K562 (cell line): ENCODE data around the gene DLX3. TPM values are rescaled to one million over a fixed set of nuclear protein-coding genes. Genes with fewer than 3 reads are reported as not detected.

Experiments used
- ATAC-seq: fragments of 200-7000 bp; cut with Tn5 transposase; 3 replicates; pipeline ENCODE4 v1.9.1; 2020; ENCODE audit warnings: moderate library complexity
- BruUV-seq: library from RNA; stranded (reverse); fragments of 400-500 nt; replicated peaks from 2 replicates; lab custom pipeline; 2021; lab: Mats Ljungman, UMichigan
- CTCF ChIA-PET: fragments of 300-600 bp; formaldehyde crosslinking; extraction: SDS; loops from one replicate; lab custom pipeline; 2021; ENCODE audit warnings: low intra/inter-chr PET ratio; lab: Yijun Ruan, JAX
- POLR2A ChIA-PET: fragments of 300-600, 350-650 bp; sonication (Branson Sonifier 250); formaldehyde crosslinking; extraction: SDS; loops from one replicate; lab custom pipeline; 2021; ENCODE audit warnings: antibody characterized with exemption, inconsistent platforms; lab: Yijun Ruan, JAX
- DNase-seq, 4 experiments: peaks; one replicate each; pipeline versions ENCODE4 v3.0.0 to v3.0.0-alpha.2; 2011 to 2018; ENCODE audit warnings: low spot score in 3 of 4, mixed read lengths in 3 of 4; ENCODE audit errors: extremely low read depth in 1 of 4
- FAIRE-seq: peaks from 2 replicates; lab custom pipeline; 2011; peaks lifted over from hg19 to GRCh38; lab: Jason Lieb, UNC
- H2AFZ ChIP-seq: 2 replicates; pipeline ENCODE4 v1.6.0; 2011; ENCODE audit warnings: low read depth, low read length, control low read depth, inconsistent platforms
- H3K27ac ChIP-seq: fragments of 200-600 bp; 3 replicates; pipeline ENCODE4 v1.8.0; 2011; ENCODE audit warnings: low read depth, mild to moderate bottlenecking, control low read depth, inconsistent platforms, low read length, moderate library complexity, mixed read lengths; ENCODE audit errors: extremely low read depth
- H3K27me3 ChIP-seq, 2 experiments: fragments of 300-600 bp in 1 of 2; 2 replicates in 1 of 2; 3 replicates in 1 of 2; pipeline versions ENCODE4 v1.6.0 to v1.8.0; 2011; ENCODE audit warnings: inconsistent platforms in 2 of 2, low read length in 2 of 2, mild to moderate bottlenecking in 1 of 2, mixed read lengths in 1 of 2, moderate library complexity in 1 of 2; ENCODE audit not compliant: control insufficient read depth in 2 of 2, insufficient read depth in 2 of 2
- H3K36me3 ChIP-seq: fragments of 300-600 bp; 3 replicates; pipeline ENCODE4 v1.8.0; 2011; ENCODE audit warnings: mild to moderate bottlenecking, low read length, inconsistent platforms; ENCODE audit not compliant: control insufficient read depth, insufficient read depth
- H3K4me1 ChIP-seq, 2 experiments: fragments of 200-600 bp in 1 of 2; replicated peaks in 1 of 2; 2 replicates in 1 of 2; 3 replicates in 1 of 2; pipeline versions ENCODE4 v1.5.1 to v1.8.0; 2011; ENCODE audit warnings: inconsistent platforms in 2 of 2, low read length in 2 of 2, mild to moderate bottlenecking in 1 of 2, mixed read lengths in 1 of 2, moderate library complexity in 1 of 2; ENCODE audit not compliant: control insufficient read depth in 2 of 2, insufficient read depth in 2 of 2
- H3K4me2 ChIP-seq: 2 replicates; pipeline ENCODE4 v1.6.1; 2011; ENCODE audit warnings: low read length, control low read depth, inconsistent platforms, mixed read lengths; ENCODE audit not compliant: insufficient read depth
- H3K4me3 ChIP-seq: fragments of 200-600 bp; sonication (generic), shearing (Covaris generic); 2 replicates; pipeline ENCODE4 v1.5.1; 2016; ENCODE audit warnings: control low read depth, inconsistent platforms
- H3K79me2 ChIP-seq: fragments of 200-600 bp; 3 replicates; pipeline ENCODE4 v1.8.0; 2011; ENCODE audit warnings: low read length, inconsistent platforms; ENCODE audit not compliant: control insufficient read depth, insufficient read depth
- H3K9ac ChIP-seq, 2 experiments: 2 replicates each; pipeline versions ENCODE4 v1.6.0 to v1.6.1; 2011; ENCODE audit warnings: low read depth in 2 of 2, low read length in 2 of 2, control low read depth in 1 of 2, inconsistent platforms in 1 of 2, mild to moderate bottlenecking in 1 of 2, mixed read lengths in 1 of 2; ENCODE audit not compliant: insufficient read depth in 1 of 2
- H3K9me1 ChIP-seq: one replicate; pipeline ENCODE4 v1.6.0; 2011; ENCODE audit warnings: inconsistent platforms, mild to moderate bottlenecking, low read length, moderate library complexity; ENCODE audit not compliant: control insufficient read depth, insufficient read depth
- H3K9me3 ChIP-seq: replicated peaks from 2 replicates; pipeline ENCODE4 v1.5.1; 2011; ENCODE audit warnings: low read depth, low read length, inconsistent platforms; ENCODE audit not compliant: control insufficient read depth, insufficient read depth
- H4K20me1 ChIP-seq: replicated peaks from 2 replicates; pipeline ENCODE4 v1.6.1; 2011; ENCODE audit warnings: low read length, inconsistent platforms, mixed read lengths; ENCODE audit not compliant: control insufficient read depth, insufficient read depth
- DMBX1 ChIP-seq: fragments of 250-450 bp; sonication (Bioruptor Pico); IDR thresholded peaks from 2 replicates; pipeline ENCODE4 v1.8.0; 2022; ENCODE audit warnings: inconsistent platforms, mild to moderate bottlenecking, moderate library complexity, borderline replicate concordance
- GABPA ChIP-seq: fragments of 200-800 bp; sonication (Bioruptor generic); conservative IDR thresholded peaks from 2 replicates; pipeline ENCODE4 v1.6.1; 2016; ENCODE audit warnings: low read depth, missing genetic modification characterization, missing compliant biosample characterization
- HNRNPL ChIP-seq: fragments of 200-400 bp; formaldehyde crosslinking; IDR thresholded peaks from 2 replicates; pipeline ENCODE4 v1.6.1; 2017; ENCODE audit warnings: low read depth, mild to moderate bottlenecking, low read length
- RCOR1 ChIP-seq, 2 experiments: IDR thresholded peaks; 2 replicates each; pipeline ENCODE4 v1.6.1; 2012; ENCODE audit warnings: low read depth in 2 of 2, low read length in 2 of 2, borderline replicate concordance in 1 of 2, improper control_type of control experiment in 1 of 2
- SIN3B ChIP-seq: fragments of 450-650 bp; IDR thresholded peaks from 2 replicates; pipeline ENCODE4 v1.6.1; 2017; ENCODE audit warnings: low read depth, mild to moderate bottlenecking, moderate library complexity
- TFAP4 ChIP-seq: sonication (generic); formaldehyde crosslinking; IDR thresholded peaks from 2 replicates; pipeline ENCODE4 v1.8.0; 2022; ENCODE audit warnings: missing genetic modification reagents, mild to moderate bottlenecking, moderate library complexity, borderline replicate concordance
- ZMIZ1 ChIP-seq, 2 experiments: fragments of 150-350 bp in 1 of 2; IDR thresholded peaks; 2 replicates each; pipeline ENCODE4 v1.6.1; 2012 to 2016; ENCODE audit warnings: low read depth in 2 of 2, low read length in 2 of 2, mild to moderate bottlenecking in 1 of 2, moderate library complexity in 1 of 2
- WGBS: fragments of 100-300 bp; shearing (Covaris generic); methylation state at CpG from one replicate; pipeline ENCODE4 v1.1.6; 2016; ENCODE audit warnings: low coverage, mixed read lengths; ENCODE audit not compliant: insufficient coverage; ENCODE audit errors: missing lambda C conversion rate; 5-methylcytosine and 5-hydroxymethylcytosine counted together
- in situ Hi-C: fragments of 300-500 bp; cut with MboI; formaldehyde crosslinking; loops from 4 replicates; pipeline ENCODE4 v1.15.0; 2018; ENCODE audit warnings: inconsistent platforms, mixed read lengths
- intact Hi-C: fragments of 100-400 bp; cut with micrococcal nuclease; formaldehyde crosslinking; loops from 2 replicates; pipeline ENCODE4 v1.14.2; 2022
- polyA plus RNA-seq, 8 experiments: library from polyadenylated mRNA; depleted of rRNA in 4 of 8; stranded (reverse) in 5 of 8; unstranded in 3 of 8; fragments of >200 nt; fragmentation: Nextera tagmentation in 2 of 8; fragmentation: Illumina TruSeq in 1 of 8; extraction: Ambion mirVana in 2 of 8; extraction: Trizol in 1 of 8; gene quantifications; 2 replicates each; pipeline versions ENCODE4 v1.2.1 to v1.2.3, GENCODE V29; 2011 to 2014; ENCODE audit warnings: inconsistent platforms in 1 of 8, missing spikeins in 1 of 8
- total RNA-seq, 7 experiments: library from RNA; depleted of rRNA in 6 of 7; stranded (reverse); fragments of >200 nt in 6 of 7; fragmentation: Illumina TruSeq in 2 of 7; extraction: Trizol in 2 of 7; gene quantifications; 2 replicates each; pipeline versions ENCODE4 v1.2.1 to v1.2.3, GENCODE V29; 2011 to 2021; ENCODE audit warnings: low replicate concordance in 1 of 7
- TF ChIP-seq, protein P1 (sequence below): fragments of 200-400 bp; formaldehyde crosslinking; IDR thresholded peaks from 2 replicates; pipeline ENCODE4 v1.6.1; 2017; ENCODE audit warnings: mild to moderate bottlenecking, low read depth, low read length, moderate library complexity
- TF ChIP-seq, protein P2 (sequence below), 2 experiments: fragments of 450-650 bp; IDR thresholded peaks; 2 replicates each; pipeline ENCODE4 v1.6.1; 2016

DLX3 gene
- total and polyA plus RNA-seq, 9 of the 15 experiments (the other 6 are each of a cell fraction or from before 2014, with no cell fraction given), result not detected

- BruUV-seq, result no TSS peak
- H3K9me1 ChIP-seq, result no peaks in the 10 kb centered on the region
- peaks cover 24 to 43% of the 10 kb centered on the region in 2 experiments; a peak in 4 of 5 replicates for H3K27me3 ChIP-seq
- H3K4me3 ChIP-seq, result no peak overlapping the region
- ATAC-seq (peak; percentile 99), FAIRE-seq (peak; percentile 98), DNase-seq (peak; percentile 86 to 92 (median 88))
- H3K27ac ChIP-seq, result no peak overlapping the region
- WGBS, result 19% methylated on average over 20 of the region's 20 CpGs
- no peaks in the 10 kb centered on the region for H3K9me3 ChIP-seq
- H3K4me2 ChIP-seq, result peak overlapping the region; percentile 47
- H4K20me1 ChIP-seq, result peaks cover 5% of the 10 kb centered on the region
- H3K4me1 ChIP-seq, result peaks cover 0 to 25% of the 10 kb centered on the region in 2 experiments; a peak in 2 of 5 replicates
- no peaks in the 10 kb centered on the region for H3K36me3 ChIP-seq
- no peaks in the 10 kb centered on the region for H3K79me2 ChIP-seq
- intact Hi-C loops (loop anchor here (1.0 to 5.0 kb wide), 5 partner anchors 45 to 428 kb away; no protein-coding TSS in a partner anchor), in situ Hi-C loops (loop anchor here (5.0 kb wide), 2 partner anchors 136 to 426 kb away; no protein-coding TSS in a partner anchor)
- POLR2A ChIA-PET, result no interaction called here
- H3K9ac ChIP-seq, result 0 out of 4 replicates have a peak overlapping the region, but pooled peaks of 1 of the 2 experiments have one; percentile 10
- CTCF ChIA-PET, result interaction anchor here (0.7 to 6.2 kb wide), 13 partner anchors 28 to 441 kb away, joined by 3 to 134 read pairs (median 8); no protein-coding TSS in a partner anchor
- H2AFZ ChIP-seq, result peak overlapping the region; percentile 93
- 0 out of 4 replicates have a peak, but pooled peaks of 1 of the 2 experiments have one; percentile 24 for TF ChIP-seq RCOR1 (IDR thresholded peaks at IDR 0.05; ENCODE audit: borderline replicate concordance in 1 of 2, low read depth in 2 of 2, low read length in 2 of 2)
- no peak for TF ChIP-seq ZMIZ1 (IDR thresholded peaks at IDR 0.05; ENCODE audit: low read depth in 2 of 2, low read length in 2 of 2)
- peak; percentile 84 for TF ChIP-seq HNRNPL
- TF ChIP-seq SIN3B, result no peak
- no peak for TF ChIP-seq DMBX1 (CRISPR knock-in tag)
- TF ChIP-seq, protein P1, sequence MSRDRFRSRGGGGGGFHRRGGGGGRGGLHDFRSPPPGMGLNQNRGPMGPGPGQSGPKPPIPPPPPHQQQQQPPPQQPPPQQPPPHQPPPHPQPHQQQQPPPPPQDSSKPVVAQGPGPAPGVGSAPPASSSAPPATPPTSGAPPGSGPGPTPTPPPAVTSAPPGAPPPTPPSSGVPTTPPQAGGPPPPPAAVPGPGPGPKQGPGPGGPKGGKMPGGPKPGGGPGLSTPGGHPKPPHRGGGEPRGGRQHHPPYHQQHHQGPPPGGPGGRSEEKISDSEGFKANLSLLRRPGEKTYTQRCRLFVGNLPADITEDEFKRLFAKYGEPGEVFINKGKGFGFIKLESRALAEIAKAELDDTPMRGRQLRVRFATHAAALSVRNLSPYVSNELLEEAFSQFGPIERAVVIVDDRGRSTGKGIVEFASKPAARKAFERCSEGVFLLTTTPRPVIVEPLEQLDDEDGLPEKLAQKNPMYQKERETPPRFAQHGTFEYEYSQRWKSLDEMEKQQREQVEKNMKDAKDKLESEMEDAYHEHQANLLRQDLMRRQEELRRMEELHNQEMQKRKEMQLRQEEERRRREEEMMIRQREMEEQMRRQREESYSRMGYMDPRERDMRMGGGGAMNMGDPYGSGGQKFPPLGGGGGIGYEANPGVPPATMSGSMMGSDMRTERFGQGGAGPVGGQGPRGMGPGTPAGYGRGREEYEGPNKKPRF, result no peak
- TF ChIP-seq, protein P2, sequence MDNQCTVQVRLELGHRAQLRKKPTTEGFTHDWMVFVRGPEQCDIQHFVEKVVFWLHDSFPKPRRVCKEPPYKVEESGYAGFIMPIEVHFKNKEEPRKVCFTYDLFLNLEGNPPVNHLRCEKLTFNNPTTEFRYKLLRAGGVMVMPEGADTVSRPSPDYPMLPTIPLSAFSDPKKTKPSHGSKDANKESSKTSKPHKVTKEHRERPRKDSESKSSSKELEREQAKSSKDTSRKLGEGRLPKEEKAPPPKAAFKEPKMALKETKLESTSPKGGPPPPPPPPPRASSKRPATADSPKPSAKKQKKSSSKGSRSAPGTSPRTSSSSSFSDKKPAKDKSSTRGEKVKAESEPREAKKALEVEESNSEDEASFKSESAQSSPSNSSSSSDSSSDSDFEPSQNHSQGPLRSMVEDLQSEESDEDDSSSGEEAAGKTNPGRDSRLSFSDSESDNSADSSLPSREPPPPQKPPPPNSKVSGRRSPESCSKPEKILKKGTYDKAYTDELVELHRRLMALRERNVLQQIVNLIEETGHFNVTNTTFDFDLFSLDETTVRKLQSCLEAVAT (IDR thresholded peaks at IDR 0.05), result no peak
- TF ChIP-seq TFAP4 (CRISPR knock-in tag), result peak; percentile 31; the same call in 1 of the 2 replicates
- TF ChIP-seq GABPA (tag), result 0 out of 2 replicates have a peak, but pooled peaks have one; percentile 32
Measured at GRCh38 chr17:49997773-49998703, 3.0 kb upstream of the DLX3 start.
